Astrocyte (in vitro differentiated cells and primary cell): ENCODE measurements around the gene GOPC.

Experiments used
- CTCF ChIP-seq: IDR thresholded peaks from 2 replicates; pipeline ENCODE4 v1.5.1; 2011; ENCODE audit warnings: low read depth, mild to moderate bottlenecking, inconsistent platforms, low read length, moderate library complexity; ENCODE audit not compliant: insufficient read depth
- EZH2 ChIP-seq: IDR thresholded peaks from 2 replicates; pipeline ENCODE4 v1.6.1; 2012; ENCODE audit warnings: mild to moderate bottlenecking, low read length, inconsistent platforms; ENCODE audit not compliant: insufficient read depth

GRCh38 chr6:117568247-117568646 is 34.1 kb downstream of the GOPC start:
- TF ChIP-seq CTCF (no peak), EZH2 (no peak)
